Left lobe of liver (tissue), 2 donors: Measurements from ENCODE around the gene ALKBH6. TPM values are rescaled to one million over a fixed set of nuclear protein-coding genes. Genes with fewer than 3 reads are reported as not detected.

Experiments
- ATAC-seq: fragments of 200-7000 bp; cut with Tn5 transposase; one replicate; pipeline ENCODE4 v1.9.1; 2020; ENCODE audit warnings: mild to moderate bottlenecking, moderate library complexity
- DNase-seq: peaks from one replicate; pipeline ENCODE4 v3.0.0-alpha.2; 2020; ENCODE audit warnings: low spot score
- total RNA-seq: library from RNA; stranded (reverse); gene quantifications from one replicate; pipeline ENCODE4 v1.2.1, GENCODE V29; 2021
- donor health status: DM: no; HTN: no; CAD: no; lungs with moderate emphysema.
- donor health status: DM: no; HTN: yes; CAD: no.

ALKBH6 gene
- total RNA-seq, 1 donor from 2014 or later, result 10.3 TPM

DNA sequence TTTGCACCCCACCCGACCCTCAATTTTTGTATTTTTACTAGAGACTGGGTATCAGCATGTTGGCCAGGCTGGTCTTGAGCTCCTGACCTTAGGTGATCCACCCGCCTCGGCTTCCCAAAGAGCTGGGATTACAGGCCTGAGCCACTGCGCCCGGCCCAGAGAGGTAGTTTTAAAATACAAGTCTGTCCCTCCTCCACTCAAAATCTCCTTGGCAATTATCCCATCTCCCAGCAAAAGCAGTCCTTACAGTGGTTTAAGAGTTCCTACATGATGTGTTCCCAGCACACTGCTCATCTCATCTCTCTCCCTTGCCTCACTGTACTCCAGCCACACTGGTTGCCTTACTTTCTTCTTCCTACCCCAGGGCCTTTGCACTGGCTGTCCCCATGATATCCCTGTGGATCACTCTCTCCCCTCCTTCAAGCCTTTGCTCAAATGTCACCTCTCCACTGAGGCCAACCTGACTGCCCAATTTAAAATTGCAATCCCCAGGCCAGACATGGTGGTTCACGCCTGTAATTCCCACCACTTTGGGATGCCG lies 53.5 kb downstream of the ALKBH6 start:
- ATAC-seq (no peak), DNase-seq (no peak)

DNA sequence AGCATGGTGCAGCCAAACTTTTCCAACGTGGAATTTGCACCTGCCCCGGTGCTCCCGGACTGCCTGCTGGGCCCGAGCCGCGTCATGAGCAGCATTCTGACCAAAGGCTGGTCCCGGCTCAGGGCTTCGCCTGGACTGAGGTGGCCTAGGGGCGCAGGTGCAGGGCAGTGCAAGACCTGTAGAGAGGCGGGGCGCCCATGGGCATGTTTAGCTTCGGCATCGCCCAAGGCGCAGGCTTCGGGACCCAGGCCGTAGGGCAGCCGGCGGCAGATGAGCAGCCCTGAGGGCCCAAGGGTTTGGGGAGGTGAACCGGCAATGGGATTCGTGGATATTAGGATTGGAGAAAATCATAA lies 54.1 kb downstream of the ALKBH6 start:
- DNase-seq (no peak), ATAC-seq (no peak)

Other genes starting within 250 kb of the ALKBH6 start
- gene ARHGAP33, start 238.6 kb downstream of the ALKBH6 start, total RNA-seq, result 3.6 TPM
- gene PRODH2, start 201.4 kb downstream of the ALKBH6 start, total RNA-seq, result 196 TPM
- gene NPHS1, start 161.7 kb downstream of the ALKBH6 start, total RNA-seq, result not detected
- 0.20 TPM for gene KIRREL2, start 157.3 kb downstream of the ALKBH6 start, total RNA-seq
- 0.40 TPM for gene APLP1, start 145.6 kb downstream of the ALKBH6 start, total RNA-seq
- gene NFKBID, start 113.7 kb downstream of the ALKBH6 start, total RNA-seq, result 2.3 TPM
- gene HCST, start 111.7 kb downstream of the ALKBH6 start, total RNA-seq, result 1.8 TPM
- 20.2 TPM for gene TYROBP, start 105.9 kb downstream of the ALKBH6 start, total RNA-seq
- 8.4 TPM for gene LRFN3, start 77.8 kb downstream of the ALKBH6 start, total RNA-seq
- 13.9 TPM for gene SDHAF1, start 19.0 kb downstream of the ALKBH6 start, total RNA-seq
- 6.5 TPM for gene SYNE4, start 5.4 kb downstream of the ALKBH6 start, total RNA-seq
- 1.3 TPM for gene CLIP3, start 18.7 kb upstream of the ALKBH6 start, total RNA-seq
- gene THAP8, start 40.1 kb upstream of the ALKBH6 start, total RNA-seq, result 2.2 TPM
- 0.48 TPM for gene WDR62, start 40.7 kb upstream of the ALKBH6 start, total RNA-seq
- gene OVOL3, start 96.9 kb upstream of the ALKBH6 start, total RNA-seq, result not detected
- gene POLR2I, start 100.7 kb upstream of the ALKBH6 start, total RNA-seq, result 43.9 TPM
- gene TBCB, start 101.3 kb upstream of the ALKBH6 start, total RNA-seq, result 33.5 TPM
- 168 TPM for gene CAPNS1, start 125.9 kb upstream of the ALKBH6 start, total RNA-seq
- gene COX7A1, start 138.2 kb upstream of the ALKBH6 start, total RNA-seq, result 3.9 TPM
- 2.6 TPM for gene ZNF565, start 200.5 kb upstream of the ALKBH6 start, total RNA-seq
- gene ZNF146, start 200.9 kb upstream of the ALKBH6 start, total RNA-seq, result 17.2 TPM